K562 (cell line): Measurements from ENCODE around the gene MDC1. TPM values are rescaled to one million over a fixed set of nuclear protein-coding genes. Genes with fewer than 3 reads are reported as not detected.
A peak's percentile ranks its signal among the peaks of the same experiment; 100 is the strongest.

Experiments used
- KAT7 ChIP-seq: sonication (generic); formaldehyde crosslinking; IDR thresholded peaks from 2 replicates; pipeline ENCODE4 v1.8.0; 2022; ENCODE audit warnings: missing genetic modification reagents, mild to moderate bottlenecking, borderline replicate concordance
- NR2C2 ChIP-seq, 2 experiments: fragments of 200-800 bp in 1 of 2; sonication (Bioruptor generic) in 1 of 2; sonication (generic) in 1 of 2; formaldehyde crosslinking in 1 of 2; IDR thresholded peaks; 2 replicates each; pipeline versions ENCODE4 v1.6.1 to v1.8.0; 2016 to 2022; ENCODE audit warnings: mild to moderate bottlenecking in 1 of 2, missing compliant biosample characterization in 1 of 2, missing genetic modification characterization in 1 of 2, missing genetic modification reagents in 1 of 2
- NRF1 ChIP-seq, 2 experiments: fragments of 450-650 bp; IDR thresholded peaks in 1 of 2; conservative IDR thresholded peaks in 1 of 2; 2 replicates each; pipeline ENCODE4 v1.6.1; 2014; ENCODE audit warnings: mild to moderate bottlenecking in 2 of 2
- POLR2G ChIP-seq: fragments of 200-400 bp; formaldehyde crosslinking; IDR thresholded peaks from 2 replicates; pipeline ENCODE4 v1.6.1; 2017; ENCODE audit warnings: low read depth, mild to moderate bottlenecking, antibody characterized with exemption, low read length, moderate library complexity
- ZNF174 ChIP-seq: fragments of 250-450 bp; sonication (Bioruptor Pico); IDR thresholded peaks from 2 replicates; pipeline ENCODE4 v1.4.0; 2020; ENCODE audit warnings: mild to moderate bottlenecking
- polyA plus RNA-seq, 8 experiments: library from polyadenylated mRNA; depleted of rRNA in 4 of 8; stranded (reverse) in 5 of 8; unstranded in 3 of 8; fragments of >200 nt; fragmentation: Nextera tagmentation in 2 of 8; fragmentation: Illumina TruSeq in 1 of 8; extraction: Ambion mirVana in 2 of 8; extraction: Trizol in 1 of 8; gene quantifications; 2 replicates each; pipeline versions ENCODE4 v1.2.1 to v1.2.3, GENCODE V29; 2011 to 2014; ENCODE audit warnings: inconsistent platforms in 1 of 8, missing spikeins in 1 of 8
- total RNA-seq, 7 experiments: library from RNA; depleted of rRNA in 6 of 7; stranded (reverse); fragments of >200 nt in 6 of 7; fragmentation: Illumina TruSeq in 2 of 7; extraction: Trizol in 2 of 7; gene quantifications; 2 replicates each; pipeline versions ENCODE4 v1.2.1 to v1.2.3, GENCODE V29; 2011 to 2021; ENCODE audit warnings: low replicate concordance in 1 of 7
- TF ChIP-seq, protein P1 (sequence below): fragments of 250-450 bp; sonication (Bioruptor Pico); IDR thresholded peaks from 2 replicates; pipeline ENCODE4 v1.9.0; 2021; ENCODE audit warnings: mild to moderate bottlenecking, inconsistent platforms
- TF ChIP-seq, protein P2 (sequence below): IDR thresholded peaks from 2 replicates; pipeline ENCODE4 v1.6.1; 2011; ENCODE audit not compliant: insufficient read length; ENCODE audit errors: extremely low read depth
- TF ChIP-seq, protein P3 (sequence below): sonication (generic); formaldehyde crosslinking; IDR thresholded peaks from 2 replicates; pipeline ENCODE4 v1.9.0; 2022; ENCODE audit warnings: mild to moderate bottlenecking, missing genetic modification reagents
- TF ChIP-seq, protein P4 (sequence below): sonication (generic); formaldehyde crosslinking; IDR thresholded peaks from 2 replicates; pipeline ENCODE4 v1.8.0; 2022; ENCODE audit warnings: mild to moderate bottlenecking, missing genetic modification reagents
- TF ChIP-seq, protein P5 (sequence below), 2 experiments: IDR thresholded peaks; 2 replicates each; pipeline ENCODE4 v1.6.1; 2012; ENCODE audit warnings: improper control_type of control experiment in 2 of 2, low read depth in 2 of 2, low read length in 2 of 2, borderline replicate concordance in 1 of 2

MDC1 gene
- total and polyA plus RNA-seq, 9 of the 15 experiments (the other 6 are each of a cell fraction or from before 2014, with no cell fraction given) = 8.2 to 114 (median 20.0) TPM

DNA sequence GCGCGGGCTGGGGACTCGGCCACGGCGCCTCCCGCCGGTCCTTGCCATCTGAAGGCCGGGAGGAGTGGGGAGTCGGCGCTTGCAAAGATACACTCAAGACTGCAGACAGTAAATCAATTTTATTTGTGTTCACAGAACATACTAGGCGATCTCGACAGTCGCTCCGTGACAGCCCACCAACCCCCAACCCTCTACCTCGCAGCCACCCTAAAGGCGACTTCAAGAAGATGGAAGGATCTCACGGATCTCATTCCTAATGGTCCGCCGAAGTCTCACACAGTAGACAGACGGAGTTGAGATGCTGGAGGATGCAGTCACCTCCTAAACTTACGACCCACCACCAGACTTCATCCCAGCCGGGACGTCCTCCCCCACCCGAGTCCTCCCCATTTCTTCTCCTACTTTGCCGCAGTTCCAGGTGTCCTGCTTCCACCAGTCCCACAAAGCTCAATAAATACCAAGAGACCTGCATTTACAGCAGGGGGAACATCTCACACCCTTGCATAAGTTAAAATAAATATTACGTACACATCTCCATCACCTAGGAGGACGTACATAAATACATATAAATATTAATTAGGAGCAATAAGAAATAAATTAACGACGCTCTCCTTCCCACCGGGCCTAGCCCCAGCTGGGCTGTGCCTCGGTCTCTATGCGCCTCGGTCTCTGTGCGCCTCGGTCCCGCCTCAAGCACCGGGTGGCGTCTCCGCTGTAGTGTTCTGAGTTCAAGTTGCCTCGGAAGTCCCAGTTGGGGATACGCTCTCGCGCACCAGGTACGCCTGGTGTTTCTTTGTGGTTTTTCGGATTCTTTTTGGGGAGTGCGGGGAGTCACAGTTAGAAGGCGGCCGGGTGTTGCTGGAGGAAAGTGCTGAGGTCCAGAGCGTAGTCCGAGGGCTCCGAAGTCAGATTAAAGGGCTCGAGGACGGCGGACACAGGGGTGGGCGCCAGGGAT, 26.3 kb upstream of the MDC1 start (continued):
- TF ChIP-seq, protein P1, sequence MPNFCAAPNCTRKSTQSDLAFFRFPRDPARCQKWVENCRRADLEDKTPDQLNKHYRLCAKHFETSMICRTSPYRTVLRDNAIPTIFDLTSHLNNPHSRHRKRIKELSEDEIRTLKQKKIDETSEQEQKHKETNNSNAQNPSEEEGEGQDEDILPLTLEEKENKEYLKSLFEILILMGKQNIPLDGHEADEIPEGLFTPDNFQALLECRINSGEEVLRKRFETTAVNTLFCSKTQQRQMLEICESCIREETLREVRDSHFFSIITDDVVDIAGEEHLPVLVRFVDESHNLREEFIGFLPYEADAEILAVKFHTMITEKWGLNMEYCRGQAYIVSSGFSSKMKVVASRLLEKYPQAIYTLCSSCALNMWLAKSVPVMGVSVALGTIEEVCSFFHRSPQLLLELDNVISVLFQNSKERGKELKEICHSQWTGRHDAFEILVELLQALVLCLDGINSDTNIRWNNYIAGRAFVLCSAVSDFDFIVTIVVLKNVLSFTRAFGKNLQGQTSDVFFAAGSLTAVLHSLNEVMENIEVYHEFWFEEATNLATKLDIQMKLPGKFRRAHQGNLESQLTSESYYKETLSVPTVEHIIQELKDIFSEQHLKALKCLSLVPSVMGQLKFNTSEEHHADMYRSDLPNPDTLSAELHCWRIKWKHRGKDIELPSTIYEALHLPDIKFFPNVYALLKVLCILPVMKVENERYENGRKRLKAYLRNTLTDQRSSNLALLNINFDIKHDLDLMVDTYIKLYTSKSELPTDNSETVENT = no peak
- TF ChIP-seq NR2C2 (CRISPR knock-in tag; IDR thresholded peaks at IDR 0.05) (no peak), NR2C2 (tag; IDR thresholded peaks at IDR 0.05) (peak; percentile 23; the same call in 1 of the 2 replicates), POLR2G (peak; percentile 44; the same call in 1 of the 2 replicates), KAT7 (CRISPR knock-in tag) (peak; percentile 1; the same call in 1 of the 2 replicates), ZNF174 (CRISPR knock-in tag) (0 out of 2 replicates have a peak, but pooled peaks have one; percentile 20), NRF1 (conservative IDR thresholded peaks at IDR 0.05 in 1 of 2, IDR thresholded peaks at IDR 0.05 in 1 of 2) (peak in 1 of 2 experiments; percentile 3; a peak in 1 of 4 replicates)
- TF ChIP-seq, protein P2, sequence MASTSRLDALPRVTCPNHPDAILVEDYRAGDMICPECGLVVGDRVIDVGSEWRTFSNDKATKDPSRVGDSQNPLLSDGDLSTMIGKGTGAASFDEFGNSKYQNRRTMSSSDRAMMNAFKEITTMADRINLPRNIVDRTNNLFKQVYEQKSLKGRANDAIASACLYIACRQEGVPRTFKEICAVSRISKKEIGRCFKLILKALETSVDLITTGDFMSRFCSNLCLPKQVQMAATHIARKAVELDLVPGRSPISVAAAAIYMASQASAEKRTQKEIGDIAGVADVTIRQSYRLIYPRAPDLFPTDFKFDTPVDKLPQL = no peak
- TF ChIP-seq, protein P3, sequence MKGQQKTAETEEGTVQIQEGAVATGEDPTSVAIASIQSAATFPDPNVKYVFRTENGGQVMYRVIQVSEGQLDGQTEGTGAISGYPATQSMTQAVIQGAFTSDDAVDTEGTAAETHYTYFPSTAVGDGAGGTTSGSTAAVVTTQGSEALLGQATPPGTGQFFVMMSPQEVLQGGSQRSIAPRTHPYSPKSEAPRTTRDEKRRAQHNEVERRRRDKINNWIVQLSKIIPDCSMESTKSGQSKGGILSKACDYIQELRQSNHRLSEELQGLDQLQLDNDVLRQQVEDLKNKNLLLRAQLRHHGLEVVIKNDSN (CRISPR knock-in tag) = 0 out of 2 replicates have a peak, but pooled peaks have one; percentile 3
- TF ChIP-seq, protein P4, sequence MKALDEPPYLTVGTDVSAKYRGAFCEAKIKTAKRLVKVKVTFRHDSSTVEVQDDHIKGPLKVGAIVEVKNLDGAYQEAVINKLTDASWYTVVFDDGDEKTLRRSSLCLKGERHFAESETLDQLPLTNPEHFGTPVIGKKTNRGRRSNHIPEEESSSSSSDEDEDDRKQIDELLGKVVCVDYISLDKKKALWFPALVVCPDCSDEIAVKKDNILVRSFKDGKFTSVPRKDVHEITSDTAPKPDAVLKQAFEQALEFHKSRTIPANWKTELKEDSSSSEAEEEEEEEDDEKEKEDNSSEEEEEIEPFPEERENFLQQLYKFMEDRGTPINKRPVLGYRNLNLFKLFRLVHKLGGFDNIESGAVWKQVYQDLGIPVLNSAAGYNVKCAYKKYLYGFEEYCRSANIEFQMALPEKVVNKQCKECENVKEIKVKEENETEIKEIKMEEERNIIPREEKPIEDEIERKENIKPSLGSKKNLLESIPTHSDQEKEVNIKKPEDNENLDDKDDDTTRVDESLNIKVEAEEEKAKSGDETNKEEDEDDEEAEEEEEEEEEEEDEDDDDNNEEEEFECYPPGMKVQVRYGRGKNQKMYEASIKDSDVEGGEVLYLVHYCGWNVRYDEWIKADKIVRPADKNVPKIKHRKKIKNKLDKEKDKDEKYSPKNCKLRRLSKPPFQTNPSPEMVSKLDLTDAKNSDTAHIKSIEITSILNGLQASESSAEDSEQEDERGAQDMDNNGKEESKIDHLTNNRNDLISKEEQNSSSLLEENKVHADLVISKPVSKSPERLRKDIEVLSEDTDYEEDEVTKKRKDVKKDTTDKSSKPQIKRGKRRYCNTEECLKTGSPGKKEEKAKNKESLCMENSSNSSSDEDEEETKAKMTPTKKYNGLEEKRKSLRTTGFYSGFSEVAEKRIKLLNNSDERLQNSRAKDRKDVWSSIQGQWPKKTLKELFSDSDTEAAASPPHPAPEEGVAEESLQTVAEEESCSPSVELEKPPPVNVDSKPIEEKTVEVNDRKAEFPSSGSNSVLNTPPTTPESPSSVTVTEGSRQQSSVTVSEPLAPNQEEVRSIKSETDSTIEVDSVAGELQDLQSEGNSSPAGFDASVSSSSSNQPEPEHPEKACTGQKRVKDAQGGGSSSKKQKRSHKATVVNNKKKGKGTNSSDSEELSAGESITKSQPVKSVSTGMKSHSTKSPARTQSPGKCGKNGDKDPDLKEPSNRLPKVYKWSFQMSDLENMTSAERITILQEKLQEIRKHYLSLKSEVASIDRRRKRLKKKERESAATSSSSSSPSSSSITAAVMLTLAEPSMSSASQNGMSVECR (CRISPR knock-in tag) = 0 out of 2 replicates have a peak, but pooled peaks have one; percentile 1
- TF ChIP-seq, protein P5, sequence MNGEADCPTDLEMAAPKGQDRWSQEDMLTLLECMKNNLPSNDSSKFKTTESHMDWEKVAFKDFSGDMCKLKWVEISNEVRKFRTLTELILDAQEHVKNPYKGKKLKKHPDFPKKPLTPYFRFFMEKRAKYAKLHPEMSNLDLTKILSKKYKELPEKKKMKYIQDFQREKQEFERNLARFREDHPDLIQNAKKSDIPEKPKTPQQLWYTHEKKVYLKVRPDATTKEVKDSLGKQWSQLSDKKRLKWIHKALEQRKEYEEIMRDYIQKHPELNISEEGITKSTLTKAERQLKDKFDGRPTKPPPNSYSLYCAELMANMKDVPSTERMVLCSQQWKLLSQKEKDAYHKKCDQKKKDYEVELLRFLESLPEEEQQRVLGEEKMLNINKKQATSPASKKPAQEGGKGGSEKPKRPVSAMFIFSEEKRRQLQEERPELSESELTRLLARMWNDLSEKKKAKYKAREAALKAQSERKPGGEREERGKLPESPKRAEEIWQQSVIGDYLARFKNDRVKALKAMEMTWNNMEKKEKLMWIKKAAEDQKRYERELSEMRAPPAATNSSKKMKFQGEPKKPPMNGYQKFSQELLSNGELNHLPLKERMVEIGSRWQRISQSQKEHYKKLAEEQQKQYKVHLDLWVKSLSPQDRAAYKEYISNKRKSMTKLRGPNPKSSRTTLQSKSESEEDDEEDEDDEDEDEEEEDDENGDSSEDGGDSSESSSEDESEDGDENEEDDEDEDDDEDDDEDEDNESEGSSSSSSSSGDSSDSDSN (IDR thresholded peaks at IDR 0.05; ENCODE audit: borderline replicate concordance in 1 of 2, low read depth in 2 of 2, low read length in 2 of 2) = peak; percentile 58 to 60; a peak in 2 of 4 replicates
